B cell (primary cell): ENCODE measurements around the gene HES2. TPM values are rescaled to one million over a fixed set of nuclear protein-coding genes. Genes with fewer than 3 reads are reported as not detected.
"Not testable (repeated sequence)": the region's sequence is repeated elsewhere in the genome, so short reads cannot be mapped to it uniquely, and the experiment has no call there.

Source experiments
- ATAC-seq: fragments of 200-7000 bp; cut with Tn5 transposase; one replicate; pipeline ENCODE4 v1.10.0; 2021; ENCODE audit warnings: low read depth, mild to moderate bottlenecking, moderate number of reproducible peaks, moderate library complexity
- CTCF ChIA-PET: fragments of 350-600 bp; sonication (Branson Sonifier 250); formaldehyde crosslinking; loops from one replicate; lab custom pipeline; 2021; ENCODE audit warnings: antibody characterized with exemption, inconsistent platforms; lab: Charles Lee
- POLR2A ChIA-PET: fragments of 350-600 bp; sonication (Branson Sonifier 250); formaldehyde crosslinking; loops from one replicate; lab custom pipeline; 2021; ENCODE audit warnings: antibody characterized with exemption; lab: Charles Lee
- DNase-seq: peaks from one replicate; pipeline ENCODE4 v3.0.0; 2013
- H2AFZ ChIP-seq: 2 replicates; pipeline ENCODE4 v1.6.1; 2012; ENCODE audit warnings: mild to moderate bottlenecking, low read depth, low read length; ENCODE audit not compliant: insufficient read depth, poor library complexity, severe bottlenecking
- H3K27ac ChIP-seq, 2 donors: 1 replicate in 1 of 2; 2 replicates in 1 of 2; pipeline ENCODE4 v1.5.1; 2012 to 2013; ENCODE audit warnings: low read length in 2 of 2, mild to moderate bottlenecking in 2 of 2, moderate library complexity in 1 of 2
- H3K27me3 ChIP-seq, 4 experiments: fragments of 200-600 bp in 1 of 4; sonication (generic) in 1 of 4; replicated peaks in 1 of 4; 1 replicate in 2 of 4; 2 replicates in 2 of 4; pipeline versions ENCODE4 v1.6.1 to v1.7.0; 2013 to 2016; ENCODE audit warnings: low read length in 3 of 4, mild to moderate bottlenecking in 2 of 4, mixed read lengths in 1 of 4, moderate library complexity in 1 of 4; ENCODE audit not compliant: insufficient read depth in 4 of 4, control insufficient read depth in 3 of 4; ENCODE audit errors: control extremely low read depth in 1 of 4
- H3K36me3 ChIP-seq, 2 experiments: replicated peaks in 1 of 2; 1 replicate in 1 of 2; 2 replicates in 1 of 2; pipeline versions ENCODE4 v1.6.1 to v1.7.1; 2013; ENCODE audit warnings: low read length in 1 of 2; ENCODE audit not compliant: insufficient read depth in 2 of 2, control insufficient read depth in 1 of 2; ENCODE audit errors: control extremely low read depth in 1 of 2, extremely low read depth in 1 of 2
- H3K4me1 ChIP-seq, 2 donors: fragments of 200-600 bp in 1 of 2; sonication (generic) in 1 of 2; 1 replicate in 1 of 2; 2 replicates in 1 of 2; pipeline versions ENCODE4 v1.5.1 to v1.6.1; 2013 to 2017; ENCODE audit warnings: low read length in 2 of 2; ENCODE audit not compliant: control insufficient read depth in 2 of 2, insufficient read depth in 2 of 2
- H3K4me2 ChIP-seq: replicated peaks from 2 replicates; pipeline ENCODE3; 2012; ENCODE audit warnings: mild to moderate bottlenecking, low read depth, low read length; ENCODE audit not compliant: poor library complexity, severe bottlenecking
- H3K4me3 ChIP-seq, 5 experiments: fragments of 200-600 bp in 1 of 5; sonication (generic) in 1 of 5; 1 replicate in 3 of 5; 2 replicates in 2 of 5; pipeline versions ENCODE4 v1.5.1 to v1.7.0; 2011 to 2016; ENCODE audit warnings: low read length in 4 of 5, mild to moderate bottlenecking in 4 of 5, low read depth in 2 of 5, control low read depth in 1 of 5, moderate library complexity in 1 of 5; ENCODE audit not compliant: insufficient read depth in 1 of 5; ENCODE audit errors: control extremely low read depth in 1 of 5, extremely low read depth in 1 of 5
- H3K79me2 ChIP-seq: fragments of 200-600 bp; sonication (generic); one replicate; pipeline ENCODE4 v1.6.0; 2016; ENCODE audit warnings: low read length; ENCODE audit not compliant: control insufficient read depth, insufficient read depth
- H3K9ac ChIP-seq: fragments of 200-600 bp; sonication (generic); 2 replicates; pipeline ENCODE4 v1.6.1; 2017; ENCODE audit warnings: mild to moderate bottlenecking, low read length, moderate library complexity
- H3K9me3 ChIP-seq, 3 donors: one replicate each; pipeline versions ENCODE4 v1.6.1 to v1.7.1; 2013; ENCODE audit warnings: low read length in 2 of 3; ENCODE audit not compliant: control insufficient read depth in 2 of 3, insufficient read depth in 1 of 3; ENCODE audit errors: control extremely low read depth in 1 of 3
- H4K20me1 ChIP-seq: 2 replicates; pipeline ENCODE4 v1.6.0; 2012; ENCODE audit warnings: mild to moderate bottlenecking, low read length; ENCODE audit not compliant: insufficient read depth, control insufficient read depth, poor library complexity, severe bottlenecking
- H3K27ac Mint-ChIP-seq: one replicate; pipeline ENCODE4 v1.8.0; 2021; ENCODE audit warnings: mixed read lengths
- H3K27me3 Mint-ChIP-seq: one replicate; pipeline ENCODE4 v1.8.0; 2021; ENCODE audit warnings: mixed read lengths
- H3K4me1 Mint-ChIP-seq: one replicate; pipeline ENCODE4 v1.8.0; 2021; ENCODE audit warnings: mixed read lengths
- H3K4me3 Mint-ChIP-seq: one replicate; pipeline ENCODE4 v1.8.0; 2021; ENCODE audit warnings: mixed read lengths
- H3K9me3 Mint-ChIP-seq: one replicate; pipeline ENCODE4 v1.8.0; 2022; ENCODE audit warnings: mixed read lengths; ENCODE audit not compliant: insufficient read depth
- EZH2 ChIP-seq: IDR thresholded peaks from 2 replicates; pipeline ENCODE4 v1.6.1; 2012; ENCODE audit warnings: borderline replicate concordance, low read depth, mild to moderate bottlenecking, moderate library complexity, low read length; ENCODE audit not compliant: insufficient read depth, poor library complexity, severe bottlenecking
- WGBS: methylation state at CpG from one replicate; pipeline ENCODE4 v1.1.5; 2013; ENCODE audit warnings: missing lambda C conversion rate; ENCODE audit not compliant: insufficient coverage; 5-methylcytosine and 5-hydroxymethylcytosine counted together
- intact Hi-C: fragments of 100-400 bp; cut with micrococcal nuclease; formaldehyde crosslinking; loops from one replicate; pipeline ENCODE4 v1.10.0; 2022
- polyA plus RNA-seq: library from polyadenylated mRNA; depleted of rRNA; stranded (reverse); fragments of >200 nt; gene quantifications from 2 replicates; pipeline ENCODE4 v1.2.3, GENCODE V29; 2012
- total RNA-seq, 2 donors: library from RNA; stranded (reverse); fragments of 120-200 nt in 1 of 2; gene quantifications; 1 replicate in 1 of 2; 2 replicates in 1 of 2; pipeline versions ENCODE4 v1.2.3 to v1.2.4, GENCODE V29; 2013 to 2022
- TF ChIP-seq, protein P1 (sequence below): fragments of 200-600 bp; IDR thresholded peaks from one replicate; pipeline ENCODE4 v1.8.0; 2022; ENCODE audit warnings: antibody characterized with exemption, mild to moderate bottlenecking

Gene HES2
- total and polyA plus RNA-seq, 2 donors (not counting 1 experiment from before 2014, with no cell fraction given), result not detected

DNA sequence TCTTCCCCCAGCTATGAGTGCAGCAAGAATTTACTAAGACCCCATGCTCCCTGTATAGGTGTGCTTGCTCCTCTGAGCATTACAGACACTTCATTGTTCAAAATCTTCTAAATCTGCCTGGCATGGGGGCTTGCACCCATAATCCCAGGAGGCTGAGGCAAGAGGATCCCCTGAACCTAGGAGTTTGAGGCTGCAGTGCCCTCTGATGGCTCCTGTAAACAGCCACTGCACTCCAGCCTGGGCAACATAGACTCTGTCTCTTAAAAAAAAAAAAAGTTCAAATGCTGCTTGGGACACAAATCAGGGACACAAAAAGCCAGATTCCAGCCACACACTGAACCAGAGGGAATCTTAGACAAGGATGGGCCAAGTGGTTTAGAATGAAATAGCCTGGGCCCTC is 22.7 kb downstream of the HES2 start:
- ChIA-PET CTCF (interaction anchor here (0.7 kb wide), 1 partner anchor 483 kb away, joined by 4 read pairs; no protein-coding TSS in a partner anchor), POLR2A (no interaction called here)
- Mint-ChIP-seq H3K9me3 (no peaks in the 10 kb centered on the region), H3K4me3 (no peak overlapping the region), H3K4me1 (peaks cover 15% of the 10 kb centered on the region), H3K27ac (no peak overlapping the region), H3K27me3 (peaks cover 6% of the 10 kb centered on the region)
- H3K36me3 ChIP-seq, result no peaks in the 10 kb centered on the region
- peaks cover 15 to 19% of the 10 kb centered on the region in 2 donors for H3K4me1 ChIP-seq
- TF ChIP-seq EZH2, result no peak
- TF ChIP-seq, protein P1, sequence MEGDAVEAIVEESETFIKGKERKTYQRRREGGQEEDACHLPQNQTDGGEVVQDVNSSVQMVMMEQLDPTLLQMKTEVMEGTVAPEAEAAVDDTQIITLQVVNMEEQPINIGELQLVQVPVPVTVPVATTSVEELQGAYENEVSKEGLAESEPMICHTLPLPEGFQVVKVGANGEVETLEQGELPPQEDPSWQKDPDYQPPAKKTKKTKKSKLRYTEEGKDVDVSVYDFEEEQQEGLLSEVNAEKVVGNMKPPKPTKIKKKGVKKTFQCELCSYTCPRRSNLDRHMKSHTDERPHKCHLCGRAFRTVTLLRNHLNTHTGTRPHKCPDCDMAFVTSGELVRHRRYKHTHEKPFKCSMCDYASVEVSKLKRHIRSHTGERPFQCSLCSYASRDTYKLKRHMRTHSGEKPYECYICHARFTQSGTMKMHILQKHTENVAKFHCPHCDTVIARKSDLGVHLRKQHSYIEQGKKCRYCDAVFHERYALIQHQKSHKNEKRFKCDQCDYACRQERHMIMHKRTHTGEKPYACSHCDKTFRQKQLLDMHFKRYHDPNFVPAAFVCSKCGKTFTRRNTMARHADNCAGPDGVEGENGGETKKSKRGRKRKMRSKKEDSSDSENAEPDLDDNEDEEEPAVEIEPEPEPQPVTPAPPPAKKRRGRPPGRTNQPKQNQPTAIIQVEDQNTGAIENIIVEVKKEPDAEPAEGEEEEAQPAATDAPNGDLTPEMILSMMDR, result no peak
- no peaks in the 10 kb centered on the region for H3K9me3 ChIP-seq
- H3K27ac ChIP-seq, result no peak overlapping the region
- no peak overlapping the region for H3K4me2 ChIP-seq
- no peak overlapping the region for H3K4me3 ChIP-seq
- intact Hi-C loops, result no loop called here
- H3K27me3 ChIP-seq, result peaks cover 0 to 6% (median 0%) of the 10 kb centered on the region in 4 experiments
- H3K79me2 ChIP-seq, result no peaks in the 10 kb centered on the region
- no peaks in the 10 kb centered on the region for H4K20me1 ChIP-seq
- DNase-seq (no peak), ATAC-seq (no peak)
- H2AFZ ChIP-seq, result no peak overlapping the region
- no peak overlapping the region for H3K9ac ChIP-seq

- H3K27me3 Mint-ChIP-seq, H3K27ac Mint-ChIP-seq, H3K9me3 Mint-ChIP-seq, intact Hi-C loops, H3K4me3 Mint-ChIP-seq, H3K27ac ChIP-seq, H3K9ac ChIP-seq, DNase-seq, H3K4me3 ChIP-seq, ATAC-seq, H3K79me2 ChIP-seq, H3K4me2 ChIP-seq, H4K20me1 ChIP-seq, POLR2A ChIA-PET, H2AFZ ChIP-seq, H3K36me3 ChIP-seq, H3K9me3 ChIP-seq: not testable (repeated sequence)
- H3K4me1 Mint-ChIP-seq, result peaks cover 16% of the 10 kb centered on the region
- CTCF ChIA-PET, result interaction anchor here (0.8 to 3.4 kb wide), 4 partner anchors 27 to 48 kb away, joined by 5 to 12 read pairs (median 6); no protein-coding TSS in a partner anchor
- peaks cover 0 to 13% (median 0%) of the 10 kb centered on the region in 4 experiments for H3K27me3 ChIP-seq
- H3K4me1 ChIP-seq, result peaks cover 15 to 20% of the 10 kb centered on the region in 2 donors
- 98% methylated on average over 33 of the region's 34 CpGs for WGBS
These were observed 23.9 kb downstream of the HES2 start for GRCh38 chr1:6395781-6396244.

- H3K4me3 ChIP-seq, H4K20me1 ChIP-seq, H3K9me3 Mint-ChIP-seq, H2AFZ ChIP-seq, H3K9ac ChIP-seq, H3K27ac ChIP-seq, ATAC-seq, H3K9me3 ChIP-seq, H3K27me3 Mint-ChIP-seq, H3K4me2 ChIP-seq, DNase-seq, H3K36me3 ChIP-seq, H3K79me2 ChIP-seq, intact Hi-C loops: not testable (repeated sequence)
- peaks cover 0 to 13% (median 0%) of the 10 kb centered on the region in 4 experiments for H3K27me3 ChIP-seq
- H3K4me1 ChIP-seq, result peaks cover 15 to 20% of the 10 kb centered on the region in 2 donors
- 64% methylated on average over 5 of the region's 8 CpGs for WGBS
- ChIA-PET CTCF (interaction anchor here (1.8 to 3.4 kb wide), 4 partner anchors 10 to 47 kb away, joined by 5 to 12 read pairs (median 8); no protein-coding TSS in a partner anchor), POLR2A (interaction anchor here (0.9 kb wide), 1 partner anchor 207 kb away, joined by 10 read pairs; no protein-coding TSS in a partner anchor)
- Mint-ChIP-seq H3K4me1 (peaks cover 16% of the 10 kb centered on the region), H3K4me3 (peak overlapping the region; percentile 61), H3K27ac (peak overlapping the region; percentile 63)
These were observed 24.6 kb downstream of the HES2 start for GRCh38 chr1:6395130-6395529.
